Globus pallidus (tissue), 1 donor: ENCODE measurements around the gene RAB11FIP5.
"Not testable (repeated sequence)": the region's sequence is repeated elsewhere in the genome, so short reads cannot be mapped to it uniquely, and the experiment has no call there.

Experiments
- DNase-seq: peaks from one replicate; pipeline ENCODE4 v3.0.0-alpha.2; 2015; ENCODE audit warnings: low spot score

Gene RAB11FIP5

DNA sequence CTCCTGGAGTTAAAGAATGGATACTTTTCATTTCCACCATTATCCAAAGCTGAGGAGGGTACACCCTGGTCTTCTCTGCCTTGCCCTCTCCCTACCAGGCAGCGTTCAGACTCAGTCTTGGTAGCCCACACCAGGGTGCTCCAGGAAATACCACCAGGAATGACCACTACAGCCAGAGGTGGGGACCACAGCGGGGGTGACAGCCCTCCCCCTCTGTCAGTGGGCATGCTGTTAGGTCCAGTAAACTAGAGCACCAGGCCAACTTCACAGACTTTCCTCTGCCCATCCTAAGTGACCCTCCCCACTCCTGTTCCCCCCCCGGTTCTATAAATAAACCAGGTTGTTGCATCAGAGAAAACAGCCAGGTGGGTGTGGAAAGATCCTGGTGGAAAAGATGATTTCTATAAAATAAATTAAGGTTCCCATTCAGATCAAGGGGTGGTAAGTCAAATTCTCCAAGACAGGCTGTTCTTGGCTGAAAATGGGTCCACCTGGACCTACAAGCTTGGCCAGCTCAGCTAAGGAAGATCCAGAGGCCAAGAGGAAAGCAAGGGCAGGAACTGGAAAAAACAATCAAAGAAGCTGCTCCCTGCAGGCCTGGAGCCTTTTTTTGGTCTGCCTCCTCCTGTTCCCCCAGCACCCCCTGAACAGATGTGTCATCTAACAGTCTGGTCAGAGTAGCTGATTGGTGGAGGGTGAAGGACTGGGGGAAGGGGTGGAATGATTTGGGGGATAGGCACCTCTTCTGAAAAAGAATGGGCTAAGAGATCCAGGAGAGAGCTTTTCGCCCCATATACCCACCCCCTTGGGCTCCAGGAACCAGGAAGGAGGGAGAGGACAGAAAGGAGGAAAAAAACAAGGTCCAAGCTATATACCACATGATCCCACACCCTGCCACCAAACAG lies 2.3 kb downstream of the RAB11FIP5 start:
- no peak for DNase-seq

DNA sequence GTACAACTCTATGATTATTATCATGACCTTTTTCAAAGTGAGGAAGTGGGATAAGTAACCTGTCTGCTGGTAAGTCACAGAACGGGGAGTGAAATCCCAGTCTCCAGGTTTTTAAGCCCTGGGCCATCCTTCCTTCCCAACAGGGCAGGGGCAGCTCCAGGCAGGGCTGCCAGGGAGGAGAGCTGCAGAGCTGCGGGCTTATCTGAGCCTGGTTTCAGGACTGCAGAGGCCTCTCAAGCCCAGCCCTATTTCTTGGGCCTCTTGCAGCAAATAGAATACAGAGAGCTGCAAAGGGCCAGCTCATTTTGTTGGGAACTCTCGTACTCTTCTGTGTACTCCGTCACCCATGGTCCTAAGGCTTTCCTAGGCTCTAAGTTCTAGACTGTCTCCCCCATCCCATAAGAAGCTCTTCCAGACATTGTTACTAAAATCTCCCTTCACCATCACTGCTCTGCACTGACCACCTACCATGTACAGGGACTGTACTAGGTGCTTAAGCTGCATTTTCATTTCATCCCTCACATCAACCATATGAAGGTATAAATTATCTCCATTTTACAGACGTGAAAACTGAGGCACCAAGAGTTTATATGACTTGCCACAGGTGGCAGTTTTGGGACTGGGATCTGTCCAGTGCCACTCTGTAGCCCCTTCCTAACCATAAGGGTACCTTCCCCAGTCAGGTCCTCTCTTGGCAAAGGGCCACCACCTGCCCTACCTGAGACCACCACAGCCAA lies 3.1 kb downstream of the RAB11FIP5 start:
- DNase-seq = no peak

DNA sequence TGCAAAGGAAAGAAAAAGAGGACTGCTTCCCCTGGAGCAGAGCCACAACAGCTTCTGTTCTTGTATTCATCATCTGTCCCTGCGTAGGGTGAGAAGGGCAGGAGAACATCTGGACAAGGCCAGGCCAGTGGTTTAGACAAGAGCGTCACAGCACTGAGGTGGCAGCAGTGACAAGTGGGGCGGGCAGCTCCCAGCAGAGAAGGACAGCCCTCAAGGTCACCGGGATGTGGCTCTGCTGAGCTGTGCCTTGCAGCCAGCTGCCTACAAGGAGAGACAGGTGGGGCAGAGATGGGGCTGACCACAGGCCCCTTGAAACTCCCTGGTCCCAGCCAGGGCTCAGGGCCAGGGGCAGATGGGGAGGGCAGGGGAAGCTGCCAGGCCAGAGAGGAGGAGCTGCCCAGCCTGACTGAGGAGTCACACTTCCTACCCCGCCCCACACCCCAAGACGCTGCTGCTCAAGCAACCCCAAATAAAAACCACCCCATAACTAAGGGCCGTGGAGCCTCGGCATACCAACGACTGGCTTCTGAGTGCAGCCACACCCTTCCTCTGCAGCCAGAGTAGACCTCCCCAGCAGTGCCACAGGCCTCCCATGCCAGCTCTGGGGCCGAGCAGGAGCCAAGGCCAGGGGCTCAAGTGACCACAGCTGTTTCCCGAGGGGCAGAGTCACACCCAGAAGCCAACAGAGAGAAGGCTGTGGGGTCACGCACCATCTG lies 5.4 kb downstream of the RAB11FIP5 start:
- DNase-seq = no peak

DNA sequence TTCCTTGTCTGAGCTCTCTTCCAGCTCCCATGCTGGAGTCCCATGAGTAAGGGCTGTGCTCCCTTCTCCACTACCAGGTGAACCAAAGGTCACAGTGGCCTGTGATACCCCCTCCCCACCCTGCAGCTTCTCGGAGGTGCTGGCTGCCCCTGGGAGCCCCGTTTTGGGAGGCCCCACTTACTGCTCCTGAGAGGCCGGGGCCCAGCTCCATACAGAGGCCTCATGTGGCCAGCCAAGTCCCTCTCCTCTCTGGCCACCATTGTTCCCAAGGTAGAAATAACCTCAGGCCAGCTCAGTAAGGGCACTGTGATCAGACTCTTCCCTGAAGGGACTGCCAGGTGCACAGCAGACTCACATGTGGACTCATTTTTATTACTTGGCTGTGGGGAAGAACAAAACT lies 6.0 kb downstream of the RAB11FIP5 start:
- no peak for DNase-seq

DNA sequence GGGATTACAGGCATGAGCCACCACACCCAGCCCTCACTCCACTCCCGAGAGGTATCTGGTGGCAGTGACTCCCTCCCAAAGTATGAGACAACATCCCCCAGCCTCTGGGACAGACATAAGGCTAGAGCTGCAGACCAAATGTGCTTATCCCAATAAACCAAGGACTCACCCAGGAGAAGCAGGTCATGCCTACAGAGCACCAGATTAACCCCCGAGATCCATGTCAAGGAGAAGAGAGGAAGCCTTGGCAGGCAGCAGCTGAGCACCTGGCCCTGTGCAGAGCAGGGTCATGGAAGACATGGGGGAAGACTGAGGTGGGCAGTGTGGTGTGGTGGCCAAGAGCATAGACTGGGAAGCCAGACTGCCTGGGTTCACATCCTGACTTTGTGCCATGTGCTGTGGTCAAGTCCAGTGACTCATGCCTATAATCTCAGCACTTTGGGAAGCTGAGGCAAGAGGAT lies 7.2 kb downstream of the RAB11FIP5 start:
- no peak for DNase-seq

DNA sequence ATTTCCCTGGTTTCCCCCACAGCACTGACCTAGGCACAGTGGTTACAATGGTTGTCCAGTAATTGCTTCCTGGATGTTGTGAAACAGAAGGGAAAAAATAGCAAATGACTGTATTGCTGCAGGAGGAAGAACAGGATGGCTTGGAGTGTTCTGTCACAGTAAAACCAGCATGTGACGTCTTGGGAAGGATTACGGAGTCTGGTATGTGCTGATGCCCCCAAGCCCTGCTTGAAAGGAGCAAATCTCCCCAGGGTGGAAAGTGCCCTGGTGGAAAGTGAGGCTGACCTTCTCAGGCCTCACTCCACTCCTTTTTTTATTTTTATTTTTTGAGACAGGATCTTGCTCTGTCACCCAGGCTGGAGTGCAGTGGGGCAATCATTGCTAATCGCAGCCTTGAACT lies 7.8 kb downstream of the RAB11FIP5 start:
- DNase-seq = no peak

DNA sequence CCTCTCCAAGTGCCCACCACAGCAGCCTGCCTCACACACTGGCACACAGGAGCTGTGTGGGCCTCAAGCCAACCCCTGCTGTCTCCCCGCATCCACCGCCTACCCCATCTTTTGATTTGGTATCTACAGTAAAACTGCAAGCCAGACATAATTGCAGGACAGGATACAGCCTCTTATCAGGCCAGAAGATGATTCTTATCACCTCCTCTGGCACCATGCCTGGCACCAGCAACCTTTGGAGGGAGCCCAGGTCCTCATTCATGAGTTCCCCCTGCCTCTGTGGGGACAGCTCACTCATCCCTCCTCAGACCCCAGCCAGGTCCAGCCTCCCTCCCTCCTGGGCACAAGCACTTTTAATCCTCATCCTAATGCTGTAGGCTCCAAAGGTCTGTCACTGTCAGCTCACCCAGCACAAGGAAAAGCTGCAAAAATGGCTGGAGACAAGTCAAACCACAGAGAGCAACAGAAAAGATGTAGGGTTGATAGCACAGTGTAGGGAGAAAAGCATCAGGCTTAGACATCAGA lies 9.7 kb downstream of the RAB11FIP5 start:
- no peak for DNase-seq

DNA sequence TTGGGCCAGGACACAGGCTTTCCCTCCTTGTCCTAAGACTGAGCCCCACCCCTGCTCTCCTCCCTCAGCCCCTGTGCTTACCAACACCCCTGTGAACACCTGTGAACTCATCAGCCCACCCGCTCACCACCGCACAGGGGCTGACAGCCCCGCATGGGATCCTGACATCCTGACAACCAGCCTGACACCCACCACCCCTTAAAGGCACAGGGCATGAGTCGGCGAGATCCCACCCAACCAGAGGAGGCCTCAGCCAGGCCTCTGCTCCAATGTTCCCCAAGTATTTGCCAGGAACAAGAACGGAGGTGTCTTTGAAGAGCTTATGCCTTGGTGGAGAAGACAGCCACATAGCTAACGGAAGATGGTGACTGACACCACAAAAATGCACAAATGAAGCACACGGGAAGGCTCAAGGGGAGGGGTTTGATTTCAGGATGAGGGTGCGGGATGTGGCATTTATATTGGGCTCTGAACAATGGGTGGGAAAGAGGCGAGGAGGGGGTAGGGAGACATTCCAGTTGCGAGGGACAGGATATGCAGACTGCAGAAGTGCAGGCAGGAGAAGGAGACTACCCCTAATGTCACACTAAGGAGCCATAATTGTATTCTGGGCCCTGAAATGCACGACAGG lies 11.0 kb downstream of the RAB11FIP5 start:
- no peak for DNase-seq

DNA sequence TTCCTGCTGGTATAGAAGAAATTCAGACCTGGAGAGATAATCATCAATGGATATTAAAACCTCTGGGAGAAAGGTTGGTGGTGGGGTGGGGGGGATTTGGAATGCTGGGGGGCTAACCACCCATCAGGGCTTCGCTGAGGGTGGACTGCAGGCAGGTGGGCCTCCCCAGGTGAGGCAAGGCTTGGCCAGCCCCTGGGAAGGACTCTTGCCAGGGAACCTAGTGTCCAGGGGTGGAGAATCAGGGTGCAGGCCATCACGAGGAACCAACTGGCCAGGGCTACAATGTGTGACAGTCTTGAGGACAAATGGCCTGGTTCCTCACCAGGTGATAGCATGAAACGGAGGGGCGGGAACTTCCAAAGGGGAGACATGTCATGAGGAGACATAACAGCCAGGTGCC lies 11.8 kb downstream of the RAB11FIP5 start:
- DNase-seq = no peak

DNA sequence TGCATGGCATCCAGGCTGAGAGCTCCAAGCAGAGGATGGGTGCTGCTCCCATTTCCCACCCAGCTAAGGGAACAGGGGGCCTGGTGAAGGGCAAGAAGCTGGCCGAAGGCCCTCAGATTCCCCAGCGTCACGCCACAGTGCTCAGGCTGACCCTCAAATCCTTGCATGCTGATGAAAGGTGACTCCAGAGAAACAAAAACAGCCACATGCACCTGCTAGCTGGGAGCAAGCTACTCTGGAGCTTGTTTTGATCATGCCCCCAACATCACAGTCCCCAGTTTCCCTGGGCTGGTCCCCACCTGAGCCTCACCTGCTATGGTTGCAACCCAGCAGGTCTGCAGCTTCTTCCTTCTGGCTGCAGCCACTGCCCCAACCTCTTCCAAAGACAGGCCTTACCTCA lies 13.3 kb downstream of the RAB11FIP5 start:
- DNase-seq = no peak

DNA sequence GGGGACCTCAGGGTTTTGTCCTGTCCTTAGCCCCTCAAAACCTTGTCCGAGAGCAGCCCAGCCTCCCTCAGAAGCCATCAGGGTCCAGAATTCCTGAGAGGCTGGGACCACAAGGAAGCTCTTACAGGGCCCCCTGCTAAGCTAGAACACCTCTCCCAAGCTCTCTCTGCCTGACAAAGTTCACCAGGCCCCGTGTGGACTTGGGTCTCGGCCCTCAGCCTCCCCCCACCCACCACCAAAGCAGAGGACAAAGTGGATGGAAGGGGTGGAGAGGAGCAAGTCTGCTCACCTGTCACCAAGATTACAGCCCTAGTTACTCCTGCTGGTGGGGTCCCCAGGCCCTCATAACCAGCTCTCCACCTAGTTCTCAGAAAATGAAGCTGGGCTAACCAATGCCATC lies 16.8 kb downstream of the RAB11FIP5 start:
- no peak for DNase-seq

DNA sequence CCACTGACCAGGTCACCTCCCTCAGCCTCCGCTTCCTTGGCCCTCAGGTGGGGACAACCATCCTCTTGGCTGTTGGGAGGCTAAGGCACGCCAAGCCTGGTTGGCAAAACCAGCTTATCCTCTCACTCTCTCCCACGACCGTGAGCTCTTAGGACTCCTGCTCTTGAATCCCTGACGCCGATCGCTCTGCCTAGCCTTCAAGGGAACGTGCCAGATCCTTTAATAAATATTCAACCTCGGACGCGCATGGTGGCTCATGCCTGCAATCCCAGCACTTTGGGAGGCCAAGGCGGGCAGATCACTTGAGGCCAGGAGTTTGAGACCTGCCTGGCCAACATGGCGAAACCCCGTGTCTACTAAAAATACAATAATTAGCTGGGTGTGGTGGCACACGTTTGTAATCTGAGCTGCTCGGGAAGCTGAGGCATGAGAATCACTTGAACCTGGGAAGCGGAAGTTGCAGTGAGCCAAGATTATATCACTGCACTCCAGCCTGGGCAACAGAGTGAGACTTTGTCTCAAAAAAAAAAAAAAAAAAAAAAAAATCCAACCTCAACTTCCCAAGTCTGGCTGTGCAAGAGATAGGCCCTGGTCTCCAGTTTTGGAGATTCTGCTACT lies 19.0 kb downstream of the RAB11FIP5 start:
- DNase-seq = not testable (repeated sequence)

DNA sequence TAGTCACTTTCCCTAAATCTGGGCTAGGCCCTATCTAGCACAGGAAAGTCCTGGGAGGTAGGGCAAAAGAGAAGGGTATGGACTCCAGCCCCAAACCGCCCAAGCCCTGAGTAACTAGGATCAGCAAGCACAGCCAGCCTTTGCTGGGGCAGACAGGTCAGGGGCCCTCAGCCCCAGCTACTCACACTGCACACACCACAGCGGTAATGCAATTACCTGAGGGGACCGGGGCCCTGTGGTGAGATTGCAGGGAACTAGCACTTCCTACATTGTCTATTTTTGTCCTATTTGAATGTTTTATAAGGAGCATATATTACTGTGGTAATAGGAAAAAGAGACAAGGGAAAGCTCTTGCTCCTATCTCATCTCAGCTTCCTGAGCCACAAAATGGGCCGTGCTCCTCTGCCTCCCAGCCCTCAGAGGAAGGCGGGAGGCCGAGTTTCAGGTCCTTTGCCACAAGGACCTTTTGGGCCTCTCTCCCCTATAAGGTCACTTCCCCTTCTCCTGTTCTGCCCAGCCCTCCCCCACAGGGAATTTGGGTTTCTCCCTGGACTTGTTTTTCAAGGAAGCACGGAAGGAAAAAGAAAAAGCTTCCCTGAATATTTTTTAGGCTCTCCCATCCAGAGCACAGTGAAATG lies 20.5 kb downstream of the RAB11FIP5 start:
- DNase-seq = no peak

DNA sequence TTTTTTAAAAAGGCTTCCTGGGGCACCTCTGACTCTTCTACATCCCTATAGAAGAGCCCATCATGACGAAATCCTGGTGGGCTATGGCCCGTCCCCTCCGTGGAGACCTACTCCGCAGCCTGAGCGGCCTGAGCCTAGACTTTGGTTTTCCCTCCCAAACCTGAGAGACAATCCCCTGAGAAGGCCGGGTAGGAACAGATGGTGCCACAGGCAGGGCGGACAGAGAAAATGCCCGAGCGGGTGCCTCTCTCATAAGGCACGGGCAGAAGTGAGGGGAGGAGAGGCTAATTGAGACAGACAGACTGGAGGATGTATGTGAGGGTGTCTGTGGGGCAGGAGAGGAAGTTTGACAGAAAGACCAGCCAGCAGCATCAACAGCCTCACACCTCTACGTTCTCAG lies 21.1 kb downstream of the RAB11FIP5 start:
- DNase-seq = no peak

DNA sequence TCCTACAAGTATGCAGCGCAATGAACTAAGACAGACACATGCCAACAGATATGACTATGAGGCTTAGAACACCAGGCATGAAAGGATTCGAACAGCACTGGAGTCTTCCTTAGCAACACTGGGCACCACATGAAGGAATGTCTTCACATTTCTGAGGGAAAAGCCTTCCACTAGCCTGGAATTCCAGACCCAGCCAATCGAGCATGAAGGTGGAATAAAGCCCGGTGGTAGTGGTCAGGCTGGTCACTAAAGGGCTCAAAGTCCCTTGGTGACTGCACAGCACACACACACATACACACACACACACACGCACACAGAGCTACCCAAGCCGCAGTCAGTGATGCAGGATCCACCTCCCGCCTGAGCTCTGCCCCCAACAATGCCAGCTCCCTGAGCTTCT lies 21.6 kb downstream of the RAB11FIP5 start:
- no peak for DNase-seq

DNA sequence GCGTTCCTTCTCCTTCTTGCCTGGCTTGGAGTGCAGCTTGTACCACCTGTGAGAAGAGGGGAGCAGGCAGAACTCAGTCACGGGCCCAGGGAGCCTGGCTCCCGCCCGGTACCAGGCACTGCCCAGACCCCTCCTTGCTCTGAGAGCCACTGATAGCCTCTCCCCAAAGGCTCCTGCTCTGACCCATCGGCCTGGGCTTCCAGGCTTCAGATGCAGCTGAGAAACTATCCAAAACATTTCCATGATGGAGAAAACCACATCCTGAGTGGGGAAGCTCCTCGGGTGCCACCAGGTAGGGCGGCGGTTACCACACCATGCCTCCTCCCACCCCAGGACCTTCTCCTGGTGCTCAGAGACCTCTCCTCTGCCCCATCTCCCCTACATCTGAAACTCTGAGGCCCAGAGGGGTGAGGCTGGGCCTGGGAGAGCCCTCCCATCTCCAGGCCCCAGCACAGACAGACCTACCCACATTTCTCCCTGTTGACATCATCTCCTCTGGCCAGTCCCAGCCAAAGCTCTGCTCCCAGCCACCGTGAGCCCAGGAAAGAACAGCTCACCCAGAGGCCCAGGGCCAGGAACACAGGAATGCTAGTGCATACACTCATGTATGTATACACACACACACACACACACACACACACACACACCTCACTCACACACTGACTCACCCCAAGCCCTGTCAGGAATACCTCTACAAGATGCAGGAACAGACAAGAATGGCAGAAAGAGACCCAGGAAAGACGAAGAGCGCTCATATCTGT lies 23.3 kb downstream of the RAB11FIP5 start:
- no peak for DNase-seq

DNA sequence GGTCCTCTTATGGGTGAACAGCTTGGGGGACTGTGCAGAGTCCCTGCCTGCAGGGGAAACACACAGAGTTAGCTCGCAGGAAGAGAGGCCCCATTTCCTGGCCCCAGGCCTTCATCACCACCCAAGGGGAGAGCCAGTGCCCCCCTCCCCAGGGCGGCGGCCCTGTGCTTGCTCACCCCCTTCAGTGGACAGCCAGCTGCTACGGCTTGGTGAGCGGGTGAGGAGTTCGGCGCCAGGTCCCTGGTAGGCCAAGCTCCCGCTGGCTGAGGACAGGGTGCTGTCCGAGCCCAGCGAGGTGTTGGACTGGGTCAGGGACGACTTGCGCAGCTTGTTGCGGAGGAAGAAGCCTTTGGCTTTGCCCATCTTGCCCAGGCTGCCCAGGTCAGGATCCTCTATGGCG lies 24.0 kb downstream of the RAB11FIP5 start:
- DNase-seq = no peak

DNA sequence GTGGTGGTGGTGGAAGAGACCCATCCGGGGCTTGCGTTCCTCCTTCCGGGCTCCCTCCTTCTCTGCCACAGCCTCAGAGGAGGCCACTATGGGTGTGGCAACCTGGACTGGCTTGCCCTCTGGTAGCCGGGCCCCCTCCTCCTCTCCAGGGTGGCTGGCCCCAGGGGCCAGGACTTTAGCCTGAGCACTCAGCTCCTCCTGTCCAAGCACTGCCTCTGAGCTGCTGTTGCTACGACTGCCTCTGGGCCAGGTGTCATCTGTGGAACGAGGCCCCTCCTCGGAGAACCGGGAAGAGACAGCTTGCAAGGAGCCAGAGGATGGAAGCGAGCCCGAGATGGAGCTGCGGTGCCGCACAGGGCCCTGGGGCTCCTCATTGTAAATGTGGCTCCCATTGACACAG lies 24.5 kb downstream of the RAB11FIP5 start:
- DNase-seq = no peak

DNA sequence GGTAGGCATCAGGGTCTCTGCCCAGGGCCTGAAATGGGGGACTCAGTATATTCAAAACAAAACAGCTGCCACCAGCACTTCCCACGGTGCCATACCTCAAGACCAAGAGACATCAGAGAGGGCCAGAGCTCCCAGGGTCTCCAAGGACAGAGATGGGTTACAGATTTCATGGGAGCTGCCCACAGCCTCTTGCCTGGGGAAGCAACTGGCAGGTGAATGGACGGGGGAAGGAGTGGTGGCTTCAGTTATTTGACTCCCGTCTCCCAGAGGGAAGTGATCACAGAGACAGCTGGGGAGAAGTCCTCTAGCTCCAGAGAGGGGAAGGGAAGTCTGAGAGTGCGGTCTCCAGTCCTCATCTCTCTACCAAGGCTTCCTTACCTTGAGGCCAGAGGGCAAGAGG lies 25.4 kb downstream of the RAB11FIP5 start:
- no peak for DNase-seq

DNA sequence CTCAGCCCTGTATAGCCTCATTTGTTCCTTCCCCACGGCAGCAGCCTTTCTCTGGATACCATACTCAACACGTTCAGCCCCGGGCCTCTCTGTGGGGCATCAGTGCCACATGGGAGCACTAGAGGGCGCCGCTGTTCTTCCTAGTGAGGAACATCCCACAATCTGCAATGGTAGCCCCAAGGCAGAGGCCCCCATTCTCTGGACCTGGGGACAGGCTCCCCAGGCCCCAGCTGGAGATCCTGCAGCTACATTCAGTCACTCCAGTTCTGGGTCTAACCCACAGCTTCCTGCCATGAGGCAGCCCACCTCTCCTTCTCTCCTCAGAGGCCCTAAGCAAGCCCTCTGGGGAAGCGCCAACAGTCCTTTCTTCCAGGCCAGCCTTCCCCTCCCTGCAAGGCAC lies 27.1 kb downstream of the RAB11FIP5 start:
- DNase-seq = peak; percentile 70
